Large intestine (tissue), 3 donors: ENCODE data around the gene IRS1. TPM values are rescaled to one million over a fixed set of nuclear protein-coding genes. Genes with fewer than 3 reads are reported as not detected.

Experiments
- DNase-seq, 2 donors: peaks; one replicate each; pipeline versions ENCODE4 v3.0.0 to v3.0.0-alpha.2; 2013
- H3K27ac ChIP-seq: one replicate; pipeline ENCODE4 v1.5.1; 2013; ENCODE audit warnings: low read length
- H3K27me3 ChIP-seq: 2 replicates; pipeline ENCODE4 v1.6.1; 2013; ENCODE audit warnings: low read length; ENCODE audit not compliant: control insufficient read depth, insufficient read depth
- H3K36me3 ChIP-seq: 2 replicates; pipeline ENCODE4 v1.6.1; 2013; ENCODE audit warnings: low read length; ENCODE audit not compliant: control insufficient read depth, insufficient read depth
- H3K4me1 ChIP-seq: one replicate; pipeline ENCODE4 v1.6.1; 2013; ENCODE audit warnings: low read length; ENCODE audit not compliant: control insufficient read depth, insufficient read depth
- H3K4me3 ChIP-seq: one replicate; pipeline ENCODE4 v1.5.1; 2013; ENCODE audit warnings: low read length
- H3K9me3 ChIP-seq: one replicate; pipeline ENCODE4 v1.6.1; 2013; ENCODE audit warnings: mild to moderate bottlenecking, low read depth, low read length, moderate library complexity; ENCODE audit not compliant: control insufficient read depth
- WGBS: methylation state at CpG from one replicate; pipeline ENCODE4 v1.1.5; 2013; ENCODE audit warnings: low lambda C conversion rate; ENCODE audit not compliant: insufficient coverage; 5-methylcytosine and 5-hydroxymethylcytosine counted together
- polyA plus RNA-seq: library from polyadenylated mRNA; unstranded; fragments of 120-200 nt; gene quantifications from one replicate; pipeline ENCODE4 v1.2.1, GENCODE V29; 2013

The IRS1 gene
- polyA plus RNA-seq, 1 donor, result 23.1 TPM

DNA sequence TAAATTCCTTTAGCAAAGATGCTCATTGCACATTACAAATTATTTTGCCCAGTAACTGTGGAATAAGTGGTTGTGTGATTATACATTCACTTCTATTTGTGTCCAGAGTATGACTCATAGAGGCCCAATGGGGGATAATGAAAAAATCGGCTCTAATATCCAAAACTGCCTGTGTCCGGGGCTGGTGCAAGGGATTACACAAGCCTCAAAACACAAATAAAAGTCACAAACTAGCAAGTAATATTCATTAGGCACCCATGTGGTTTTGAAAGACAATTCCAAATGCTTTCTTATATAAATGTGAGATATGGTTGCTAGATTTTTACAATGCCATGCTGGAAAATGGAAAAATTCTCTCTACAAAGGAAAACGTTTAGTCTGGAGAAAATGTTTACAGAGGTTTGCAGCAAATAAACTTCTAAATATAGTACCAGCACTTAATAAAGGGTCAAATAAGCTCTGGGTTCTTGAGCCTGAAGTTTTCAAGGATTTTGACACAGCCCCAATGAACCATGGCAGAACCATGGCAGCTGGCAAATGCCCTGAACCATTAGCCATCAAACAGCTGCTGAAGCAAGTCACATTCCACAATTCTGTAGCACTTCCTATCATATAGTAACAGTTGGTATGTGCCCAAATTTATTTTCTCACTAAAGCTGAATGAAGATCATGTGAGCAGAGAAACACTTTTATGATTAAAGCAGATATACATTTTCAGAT is 40.5 kb downstream of the IRS1 start:
- Histone ChIP-seq H3K27ac (peak overlapping the region; percentile 9), H3K4me1 (peaks cover 27% of the 10 kb centered on the region), H3K27me3 (no peaks in the 10 kb centered on the region), H3K36me3 (peaks cover 3% of the 10 kb centered on the region), H3K9me3 (no peaks in the 10 kb centered on the region), H3K4me3 (no peak overlapping the region)
- no peak for DNase-seq
- WGBS, result no CpG with 5 or more reads among the region's 3 CpGs

DNA sequence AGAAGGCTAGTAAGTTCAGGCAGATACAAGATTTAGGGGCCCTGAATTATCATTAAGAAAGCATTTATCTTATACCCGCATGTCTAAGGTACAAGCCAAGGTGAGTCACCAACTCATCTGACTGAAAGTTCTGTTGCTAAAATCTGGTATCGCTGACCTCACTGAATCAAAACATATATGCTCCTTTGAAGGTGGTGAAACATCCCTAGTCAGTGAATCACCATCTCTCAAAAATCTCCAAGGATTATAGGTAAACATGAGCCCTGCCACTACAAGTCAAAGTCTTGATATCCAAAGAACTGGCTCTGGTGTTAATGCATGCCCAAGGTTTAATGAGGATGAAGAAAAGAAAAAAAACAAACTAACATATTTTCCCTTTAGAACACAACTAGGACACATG is 43.5 kb downstream of the IRS1 start:
- Histone ChIP-seq H3K27me3 (no peaks in the 10 kb centered on the region), H3K4me3 (no peak overlapping the region), H3K36me3 (peaks cover 2% of the 10 kb centered on the region), H3K4me1 (peaks cover 34% of the 10 kb centered on the region), H3K27ac (peak overlapping the region; percentile 72), H3K9me3 (no peaks in the 10 kb centered on the region)
- no CpG with 5 or more reads among the region's 2 CpGs for WGBS
- peak in 1 of 2 donors; percentile 80 for DNase-seq

- WGBS, result no CpG with 5 or more reads among the region's 1 CpG
- H3K9me3 ChIP-seq, result no peaks in the 10 kb centered on the region
- H3K4me1 ChIP-seq, result peaks cover 31% of the 10 kb centered on the region
- H3K4me3 ChIP-seq, result no peak overlapping the region
- H3K36me3 ChIP-seq, result peaks cover 2% of the 10 kb centered on the region
- H3K27ac ChIP-seq, result peak overlapping the region; percentile 72
- H3K27me3 ChIP-seq, result no peaks in the 10 kb centered on the region
- DNase-seq, result no peak
These were observed 44.0 kb downstream of the IRS1 start for GRCh38 chr2:226755631-226756030.

DNA sequence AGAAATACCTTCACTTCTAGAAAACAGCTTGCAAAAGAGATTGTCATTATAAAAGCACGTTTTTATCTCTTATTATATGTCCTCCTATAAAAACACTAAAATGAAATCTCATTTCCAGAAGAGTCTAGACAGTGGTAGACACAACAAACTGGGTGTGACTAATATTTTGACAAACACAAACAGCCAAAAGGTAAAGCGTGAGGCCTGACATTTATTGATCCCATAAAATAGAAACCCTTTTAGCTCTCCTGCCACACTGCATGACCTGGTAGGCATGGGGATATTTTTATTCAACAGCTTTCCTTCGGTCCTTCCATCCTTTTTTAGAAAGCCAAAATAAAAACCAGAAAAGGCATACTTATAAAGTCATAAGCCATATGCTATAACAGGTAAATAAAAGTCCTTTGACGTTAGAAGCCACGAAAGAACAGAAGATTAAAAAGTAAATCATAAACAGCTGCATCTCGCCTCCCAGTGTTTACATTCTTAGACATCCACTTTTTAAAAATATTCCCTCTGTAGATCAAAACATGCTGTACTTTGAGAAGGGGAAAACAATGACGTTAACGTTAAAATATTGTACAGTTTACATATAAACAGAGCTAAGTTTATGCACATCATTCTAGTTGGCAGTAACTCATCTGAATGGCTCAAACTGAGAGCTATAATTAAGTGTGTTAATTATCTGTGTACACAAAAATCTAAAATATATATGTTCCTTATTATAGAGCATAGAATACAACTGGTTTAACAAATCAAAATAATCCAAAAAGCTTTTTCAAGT is 44.6 kb downstream of the IRS1 start:
- WGBS, result 48% methylated on average over 4 of the region's 8 CpGs
- peaks cover 2% of the 10 kb centered on the region for H3K36me3 ChIP-seq
- DNase-seq, result no peak
- peaks cover 26% of the 10 kb centered on the region for H3K4me1 ChIP-seq
- no peaks in the 10 kb centered on the region for H3K9me3 ChIP-seq
- H3K4me3 ChIP-seq, result no peak overlapping the region
- no peaks in the 10 kb centered on the region for H3K27me3 ChIP-seq
- H3K27ac ChIP-seq, result peak overlapping the region; percentile 72

DNA sequence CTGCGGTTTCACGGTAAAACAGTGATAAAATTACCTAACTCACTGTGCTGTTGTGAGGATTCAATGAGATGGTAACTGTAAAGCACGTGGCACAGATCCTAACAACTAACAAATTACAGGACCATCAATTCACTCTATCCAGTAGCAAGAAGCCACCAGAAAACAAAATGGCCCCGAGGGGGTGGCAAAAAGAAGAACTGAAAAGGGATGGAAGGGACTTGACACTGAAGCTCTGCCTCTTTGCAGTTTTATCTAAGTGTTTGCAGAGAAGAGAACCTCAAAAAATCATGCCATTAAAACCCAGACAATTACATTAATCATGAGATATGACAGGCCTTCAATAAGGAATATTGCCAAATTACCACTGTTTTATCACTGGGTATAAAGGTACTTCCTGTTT is 46.7 kb downstream of the IRS1 start:
- no peaks in the 10 kb centered on the region for H3K27me3 ChIP-seq
- peaks cover 26% of the 10 kb centered on the region for H3K4me1 ChIP-seq
- WGBS, result 83% methylated on average over 1 of the region's 4 CpGs
- DNase-seq, result no peak
- H3K4me3 ChIP-seq, result no peak overlapping the region
- H3K9me3 ChIP-seq, result no peaks in the 10 kb centered on the region
- H3K36me3 ChIP-seq, result peaks cover 7% of the 10 kb centered on the region
- H3K27ac ChIP-seq, result no peak overlapping the region

DNA sequence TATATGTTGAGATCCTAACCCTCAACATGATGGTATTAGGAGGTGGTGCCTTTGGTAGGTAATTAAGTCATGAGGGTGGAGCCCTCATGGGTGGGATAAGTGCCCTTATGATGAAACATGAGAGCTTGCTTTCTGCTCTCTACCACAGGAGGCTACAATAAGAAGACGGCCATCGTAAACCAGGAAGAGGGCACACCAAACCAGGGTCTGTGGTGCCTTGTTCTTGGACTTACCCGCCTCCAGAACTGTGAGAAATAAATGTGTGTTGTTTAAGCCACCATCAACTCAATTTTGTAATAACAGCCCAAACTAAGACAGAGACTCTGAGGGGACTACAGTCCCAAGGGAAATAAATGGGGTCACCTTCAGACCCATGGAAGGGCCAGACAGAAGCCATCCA is 52.3 kb downstream of the IRS1 start:
- H3K36me3 ChIP-seq, result peaks cover 5% of the 10 kb centered on the region
- DNase-seq, result no peak
- peaks cover 4% of the 10 kb centered on the region for H3K4me1 ChIP-seq
- no peaks in the 10 kb centered on the region for H3K9me3 ChIP-seq
- WGBS, result no CpG with 5 or more reads among the region's 3 CpGs
- no peak overlapping the region for H3K4me3 ChIP-seq
- H3K27ac ChIP-seq, result no peak overlapping the region
- no peaks in the 10 kb centered on the region for H3K27me3 ChIP-seq

DNA sequence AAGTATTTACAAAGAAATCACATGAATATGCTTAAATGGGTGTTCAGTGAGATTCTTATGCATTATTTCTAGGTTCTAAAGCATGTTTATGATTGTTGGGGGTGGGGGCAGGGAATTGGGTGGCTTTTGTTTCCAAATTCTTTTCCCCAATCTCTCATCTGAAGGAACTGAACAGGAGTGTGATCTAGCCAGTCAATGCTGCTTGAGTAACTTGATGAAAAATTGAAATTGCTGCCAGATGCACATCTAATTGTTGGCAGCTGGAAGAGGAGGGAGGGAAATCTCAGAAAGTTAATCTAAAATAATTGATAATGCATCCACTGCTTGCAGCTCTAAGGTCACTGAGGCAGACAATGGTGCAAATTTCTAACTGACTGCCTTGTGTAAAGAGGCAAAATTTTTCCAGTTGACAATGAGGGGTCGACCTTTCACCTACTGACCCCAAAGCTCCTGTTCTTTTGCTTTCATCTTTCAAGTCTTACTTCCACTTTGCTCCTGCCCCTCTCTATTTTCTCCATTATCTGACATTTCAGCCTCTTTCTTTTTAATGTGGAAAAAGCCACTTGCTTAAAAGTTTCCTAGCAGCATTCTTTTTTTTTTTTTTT is 53.3 kb downstream of the IRS1 start:
- Histone ChIP-seq H3K36me3 (peaks cover 5% of the 10 kb centered on the region), H3K27me3 (no peaks in the 10 kb centered on the region), H3K9me3 (no peaks in the 10 kb centered on the region), H3K27ac (no peak overlapping the region), H3K4me3 (no peak overlapping the region), H3K4me1 (no peaks in the 10 kb centered on the region)
- DNase-seq, result no peak
- 71% methylated on average over 1 of the region's 1 CpG for WGBS

DNA sequence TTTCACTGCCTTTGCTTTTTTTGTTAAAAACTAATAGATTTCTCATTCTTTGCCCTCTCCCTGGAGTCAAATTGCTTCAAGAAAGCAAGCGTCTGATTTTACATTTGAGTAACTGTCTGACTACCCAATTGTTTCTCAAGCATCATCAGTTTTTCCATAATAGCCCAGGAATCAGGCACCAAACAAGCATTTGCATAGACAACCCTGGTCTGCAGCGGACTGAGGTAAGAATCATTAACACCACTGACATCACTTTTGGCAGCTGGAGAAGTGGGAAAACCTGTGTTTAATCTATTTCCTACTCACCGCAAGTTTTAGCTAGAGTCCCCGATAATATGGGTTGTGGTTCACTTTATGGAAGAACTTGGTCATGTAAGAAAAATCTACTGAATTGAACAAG is 55.7 kb downstream of the IRS1 start:
- no peaks in the 10 kb centered on the region for H3K9me3 ChIP-seq

GRCh38 chr2:226742347-226742746 is 57.3 kb downstream of the IRS1 start:
- no peak for DNase-seq
- Histone ChIP-seq H3K27me3 (no peaks in the 10 kb centered on the region), H3K4me1 (peaks cover 24% of the 10 kb centered on the region), H3K27ac (no peak overlapping the region), H3K4me3 (no peak overlapping the region), H3K36me3 (no peaks in the 10 kb centered on the region), H3K9me3 (no peaks in the 10 kb centered on the region)
- WGBS, result no CpG with 5 or more reads among the region's 5 CpGs

More for the DNA sequence above, 55.7 kb downstream of the IRS1 start:
- H3K4me3 ChIP-seq, result no peak overlapping the region
- H3K27ac ChIP-seq, result no peak overlapping the region
- no peaks in the 10 kb centered on the region for H3K27me3 ChIP-seq
- peaks cover 10% of the 10 kb centered on the region for H3K4me1 ChIP-seq
- DNase-seq, result no peak
- WGBS, result 100% methylated on average over 1 of the region's 4 CpGs
- no peaks in the 10 kb centered on the region for H3K36me3 ChIP-seq

GRCh38 chr2:226740039-226740648 is 59.5 kb downstream of the IRS1 start:
- H3K36me3 ChIP-seq, result peaks cover 3% of the 10 kb centered on the region
- no peaks in the 10 kb centered on the region for H3K9me3 ChIP-seq
- no peaks in the 10 kb centered on the region for H3K27me3 ChIP-seq
- peak in 1 of 2 donors; percentile 80 for DNase-seq
- 20% methylated on average over 1 of the region's 3 CpGs for WGBS
- H3K4me1 ChIP-seq, result peaks cover 25% of the 10 kb centered on the region
- no peak overlapping the region for H3K4me3 ChIP-seq
- peak overlapping the region; percentile 86 for H3K27ac ChIP-seq
